AG10803 (cell line): ENCODE measurements around the gene MELK.
"Not testable (repeated sequence)": the region's sequence is repeated elsewhere in the genome, so short reads cannot be mapped to it uniquely, and the experiment has no call there.

Source experiments
- DNase-seq: peaks from one replicate; pipeline ENCODE4 v3.0.0; 2010; ENCODE audit warnings: low read depth
- H3K4me3 ChIP-seq: 2 replicates; pipeline ENCODE4 v1.5.1; 2011; ENCODE audit warnings: mild to moderate bottlenecking, low read length, control low read depth
- TF ChIP-seq, protein P1 (sequence below): conservative IDR thresholded peaks from 2 replicates; pipeline ENCODE4 v1.5.1; 2011; ENCODE audit warnings: mild to moderate bottlenecking, low read length, control low read depth, inconsistent platforms

Gene MELK

DNA sequence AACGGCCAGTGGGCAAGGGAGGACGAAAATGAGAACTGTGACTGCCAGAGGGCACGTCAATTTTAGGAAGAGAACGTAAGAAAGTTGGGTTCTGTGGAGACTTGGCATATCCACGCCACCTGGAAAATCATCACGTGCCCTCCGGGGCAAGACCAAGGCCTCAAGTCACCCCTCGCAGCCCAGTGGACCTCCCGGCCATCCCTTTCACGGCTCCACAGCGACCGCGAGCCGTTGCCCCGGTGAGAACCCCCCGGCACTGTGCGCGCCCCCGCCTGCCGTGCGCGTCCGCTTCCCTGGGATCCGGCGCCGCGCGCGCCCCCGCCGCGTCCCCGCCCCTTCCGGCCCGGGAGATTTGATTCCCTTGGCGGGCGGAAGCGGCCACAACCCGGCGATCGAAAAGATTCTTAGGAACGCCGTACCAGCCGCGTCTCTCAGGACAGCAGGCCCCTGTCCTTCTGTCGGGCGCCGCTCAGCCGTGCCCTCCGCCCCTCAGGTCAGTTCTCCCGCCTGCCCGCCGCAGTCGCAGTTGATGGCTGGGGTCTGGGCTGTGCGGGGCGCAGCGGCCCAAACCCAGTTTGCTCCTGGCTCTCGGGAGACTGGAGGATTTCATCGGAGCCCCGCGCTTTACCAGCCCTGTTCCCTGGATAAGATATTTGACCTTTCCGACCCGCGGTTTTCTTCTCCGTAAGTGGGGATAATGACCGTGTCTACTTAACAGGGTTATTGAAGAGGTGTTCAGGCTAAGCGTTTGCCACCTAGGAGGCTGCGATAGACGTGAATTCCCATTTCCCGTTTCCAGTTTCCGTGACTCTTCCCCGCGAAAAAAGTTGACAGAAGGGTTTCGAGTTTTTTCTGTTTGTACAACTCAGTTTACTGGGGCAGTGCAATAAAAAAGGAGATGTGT, at the start of gene MELK:
Gene MELK (plus strand): TSS at position 381 of the 904 bp plus-strand sequence. CDS start 8,787 bp downstream, outside the sequence.
- TF ChIP-seq, protein P1, sequence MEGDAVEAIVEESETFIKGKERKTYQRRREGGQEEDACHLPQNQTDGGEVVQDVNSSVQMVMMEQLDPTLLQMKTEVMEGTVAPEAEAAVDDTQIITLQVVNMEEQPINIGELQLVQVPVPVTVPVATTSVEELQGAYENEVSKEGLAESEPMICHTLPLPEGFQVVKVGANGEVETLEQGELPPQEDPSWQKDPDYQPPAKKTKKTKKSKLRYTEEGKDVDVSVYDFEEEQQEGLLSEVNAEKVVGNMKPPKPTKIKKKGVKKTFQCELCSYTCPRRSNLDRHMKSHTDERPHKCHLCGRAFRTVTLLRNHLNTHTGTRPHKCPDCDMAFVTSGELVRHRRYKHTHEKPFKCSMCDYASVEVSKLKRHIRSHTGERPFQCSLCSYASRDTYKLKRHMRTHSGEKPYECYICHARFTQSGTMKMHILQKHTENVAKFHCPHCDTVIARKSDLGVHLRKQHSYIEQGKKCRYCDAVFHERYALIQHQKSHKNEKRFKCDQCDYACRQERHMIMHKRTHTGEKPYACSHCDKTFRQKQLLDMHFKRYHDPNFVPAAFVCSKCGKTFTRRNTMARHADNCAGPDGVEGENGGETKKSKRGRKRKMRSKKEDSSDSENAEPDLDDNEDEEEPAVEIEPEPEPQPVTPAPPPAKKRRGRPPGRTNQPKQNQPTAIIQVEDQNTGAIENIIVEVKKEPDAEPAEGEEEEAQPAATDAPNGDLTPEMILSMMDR, result no peak
- DNase-seq, result peak; percentile 72
- H3K4me3 ChIP-seq, result peak within 1 kb of the TSS; percentile 89

- TF ChIP-seq, protein P1, result no peak
- DNase-seq, result no peak
- H3K4me3 ChIP-seq, result no peak overlapping the region
Measured at GRCh38 chr9:36530224-36530623, 42.5 kb upstream of the MELK start.

DNA sequence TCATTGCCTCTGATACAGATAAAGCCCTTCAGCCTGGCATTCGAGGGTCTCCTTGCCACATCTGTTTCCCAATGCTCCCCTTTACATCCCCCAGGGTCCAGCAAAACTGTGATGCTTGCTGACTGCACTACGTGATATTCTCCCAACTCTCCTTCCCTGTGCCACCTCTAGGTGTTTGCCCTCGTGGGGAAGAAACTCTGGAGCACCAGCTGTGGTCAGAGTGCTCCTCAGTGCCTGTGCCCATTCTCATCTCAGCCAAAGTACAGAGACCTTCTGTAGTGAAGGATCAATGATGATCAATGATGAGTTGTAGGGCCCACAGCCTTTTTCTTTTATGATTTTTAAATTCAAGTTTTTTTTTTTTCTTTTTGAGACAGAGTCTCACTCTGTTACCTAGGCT, 40.3 kb upstream of the MELK start:
- DNase-seq, result no peak
- no peak overlapping the region for H3K4me3 ChIP-seq
- TF ChIP-seq, protein P1, result no peak

DNA sequence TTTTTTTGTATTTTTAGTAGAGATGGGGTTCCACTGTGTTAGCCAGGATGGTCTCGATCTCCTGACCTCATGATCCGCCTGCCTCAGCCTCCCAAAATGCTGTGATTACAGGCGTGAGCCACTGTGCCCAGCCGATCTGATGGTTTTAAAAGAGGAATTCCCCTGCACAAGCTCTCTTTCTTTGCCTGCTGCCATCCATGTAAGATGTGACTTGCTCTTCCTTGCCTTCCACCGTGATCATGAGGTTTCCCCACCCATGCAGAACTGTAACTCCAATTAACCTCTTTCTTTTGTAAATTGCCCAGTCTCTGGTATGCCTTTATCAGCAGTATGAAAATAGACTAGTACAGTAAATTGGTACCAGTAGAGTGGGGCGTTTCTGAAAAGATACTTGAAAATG, 39.0 kb upstream of the MELK start:
- not testable (repeated sequence) for DNase-seq, H3K4me3 ChIP-seq

DNA sequence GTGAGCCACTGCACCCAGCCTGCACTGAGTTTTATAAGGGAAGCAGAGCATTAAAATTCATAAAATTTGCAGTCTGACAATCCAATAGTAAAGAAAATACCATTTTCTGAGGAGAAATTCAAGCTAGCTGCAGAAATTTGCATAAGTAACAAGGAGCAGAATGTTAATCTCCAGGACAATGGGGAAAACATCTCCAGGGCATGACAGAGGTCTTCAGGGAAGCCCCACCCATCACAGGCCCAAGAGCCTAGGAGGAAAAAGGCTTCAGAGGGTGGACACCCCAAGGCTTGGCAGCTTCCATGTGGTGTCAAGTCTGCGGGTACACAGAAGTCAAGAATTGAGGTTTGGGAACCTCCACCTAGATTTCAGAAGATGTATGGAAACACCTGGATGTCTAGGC, 37.6 kb upstream of the MELK start:
- no peak for DNase-seq
- TF ChIP-seq, protein P1, result no peak
- no peak overlapping the region for H3K4me3 ChIP-seq

DNA sequence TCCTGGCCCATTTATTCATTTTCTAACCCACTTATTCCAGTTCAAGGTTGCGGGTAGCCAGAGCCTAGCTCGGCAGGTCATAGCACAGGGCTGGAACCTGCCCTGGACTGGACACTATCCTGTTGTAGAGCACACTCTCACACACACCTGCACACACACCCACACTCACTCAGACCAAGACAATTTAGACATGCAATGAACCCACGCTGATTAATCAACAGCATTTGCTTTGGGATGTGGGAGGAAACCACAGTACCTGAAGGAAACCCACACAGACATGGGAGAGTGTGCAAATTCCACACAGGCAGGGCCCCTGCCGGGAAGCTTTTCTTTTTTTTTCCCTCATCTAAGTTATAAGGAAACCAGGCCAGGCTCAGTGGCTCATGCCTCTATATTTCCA, 34.8 kb upstream of the MELK start:
- DNase-seq, result no peak
- H3K4me3 ChIP-seq, result no peak overlapping the region
- TF ChIP-seq, protein P1, result no peak

DNA sequence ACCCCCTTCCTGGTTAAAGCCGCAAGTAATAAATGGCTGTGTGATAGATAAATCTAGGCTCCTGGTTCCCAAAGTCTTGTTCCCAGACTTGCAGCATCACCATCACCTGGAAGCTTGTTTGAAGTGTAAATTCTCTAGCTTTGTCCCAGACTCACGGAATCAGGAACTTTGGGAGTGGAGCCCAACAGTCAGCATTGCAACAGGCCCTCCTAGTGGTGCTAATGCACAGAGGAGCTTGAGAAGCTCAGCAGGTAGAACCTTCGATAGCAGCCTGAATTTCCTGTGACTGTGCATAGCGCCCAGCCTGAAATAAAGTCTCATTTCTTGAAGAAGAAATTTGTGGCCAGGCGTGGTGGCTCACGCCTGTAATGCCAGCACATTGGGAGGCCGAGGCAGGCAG, 30.3 kb upstream of the MELK start:
- H3K4me3 ChIP-seq, result no peak overlapping the region
- TF ChIP-seq, protein P1, result no peak
- no peak for DNase-seq
